ENCODE data around the gene MED10.

Gene MED10

DNA sequence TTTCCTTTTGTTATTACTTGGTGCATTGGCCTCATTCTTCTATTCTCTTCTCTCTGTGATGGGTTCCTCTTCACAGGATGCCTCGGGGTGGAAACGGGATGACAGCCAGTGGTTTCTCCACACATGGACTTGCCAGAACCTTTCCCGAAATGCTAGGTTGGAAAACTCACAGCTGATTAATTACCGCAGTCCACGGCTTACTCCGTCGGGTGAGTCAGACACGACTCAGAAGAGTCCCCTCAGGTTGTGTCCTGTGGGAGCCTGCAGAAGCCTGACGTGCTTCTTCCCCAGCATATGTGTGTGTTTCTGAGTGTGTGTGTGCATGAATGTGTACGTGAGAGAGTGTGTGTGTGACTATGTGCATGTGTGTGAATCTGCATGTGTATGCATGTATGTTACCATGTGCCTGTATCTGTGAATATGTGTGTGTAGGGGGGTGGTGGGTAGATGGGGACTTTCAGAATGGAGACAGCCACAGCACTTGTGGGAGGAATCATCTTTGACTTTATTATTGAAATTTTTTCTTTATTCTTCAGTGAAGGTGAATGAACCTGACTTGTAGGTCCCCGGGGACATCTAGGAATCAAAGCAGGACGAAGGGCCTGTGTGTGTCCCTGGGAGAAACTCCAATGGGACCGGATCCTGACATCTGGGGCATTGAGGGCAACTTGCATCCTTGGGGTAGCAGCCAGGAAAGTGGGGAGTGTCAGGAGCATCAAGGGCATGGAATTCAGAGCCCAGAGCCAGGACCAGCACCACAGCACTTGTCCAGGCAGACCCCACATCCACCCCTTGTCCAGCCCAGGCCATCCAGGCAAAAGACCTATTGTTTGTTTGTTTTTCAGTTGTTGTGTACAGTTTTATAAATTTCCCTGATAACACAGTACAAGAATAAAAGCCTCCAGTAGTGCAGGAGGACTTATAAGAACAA is 21.9 kb upstream of the MED10 start:
- no peak for DNase-seq (ENCODE audit: low read depth in 2 of 3, low spot score in 2 of 3)

- no peak for DNase-seq (ENCODE audit: low read depth in 2 of 3, low spot score in 2 of 3)
Observed at GRCh38 chr5:6398570-6399230, 20.4 kb upstream of the MED10 start.

- no peak for DNase-seq (ENCODE audit: low read depth in 2 of 3, low spot score in 2 of 3)
Observed at GRCh38 chr5:6397536-6398269, 19.4 kb upstream of the MED10 start.

GRCh38 chr5:6396836-6397535 is 18.6 kb upstream of the MED10 start:
- no peak for DNase-seq (ENCODE audit: low read depth in 2 of 3, low spot score in 2 of 3)

GRCh38 chr5:6396043-6396442 is 17.7 kb upstream of the MED10 start:
- DNase-seq (ENCODE audit: low read depth in 2 of 3, low spot score in 2 of 3): no peak

GRCh38 chr5:6395621-6396020 is 17.3 kb upstream of the MED10 start:
- no peak for DNase-seq (ENCODE audit: low read depth in 2 of 3, low spot score in 2 of 3)

GRCh38 chr5:6395102-6395445 is 16.7 kb upstream of the MED10 start:
- DNase-seq (ENCODE audit: low read depth in 2 of 3, low spot score in 2 of 3): no peak

DNA sequence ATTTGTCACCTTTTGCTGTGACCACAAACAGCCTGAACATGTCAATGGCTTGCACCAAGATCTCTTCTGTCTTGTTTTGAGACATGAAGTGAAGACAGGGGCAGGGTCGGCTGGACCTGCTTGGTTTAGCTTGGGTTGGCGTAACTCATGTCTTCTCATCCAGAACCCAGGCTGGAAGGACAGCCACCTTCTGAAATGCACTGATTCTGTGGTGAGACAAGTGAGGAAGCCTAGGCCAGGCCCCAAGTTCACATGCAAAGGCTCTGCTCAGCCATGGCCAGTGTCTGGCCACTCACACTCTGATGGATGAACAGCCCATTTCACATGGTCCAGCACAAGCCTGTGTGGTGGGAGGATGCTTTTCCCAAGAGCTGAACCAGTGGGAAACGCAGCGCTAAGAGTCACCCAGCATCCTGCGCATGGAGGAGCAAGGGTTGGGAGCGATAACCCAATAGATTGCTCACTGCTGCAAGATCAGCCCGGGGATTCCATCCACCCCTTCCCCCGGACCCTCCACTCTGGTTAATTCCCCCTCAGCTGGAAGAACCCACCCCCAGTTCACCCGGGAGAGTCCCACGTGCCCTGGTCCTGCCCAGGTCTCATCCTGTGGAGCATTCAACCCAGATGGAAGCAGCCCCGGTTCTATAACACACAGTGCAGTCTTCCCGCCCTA is 16.2 kb upstream of the MED10 start:
- DNase-seq (ENCODE audit: low read depth in 2 of 3, low spot score in 2 of 3): no peak

DNA sequence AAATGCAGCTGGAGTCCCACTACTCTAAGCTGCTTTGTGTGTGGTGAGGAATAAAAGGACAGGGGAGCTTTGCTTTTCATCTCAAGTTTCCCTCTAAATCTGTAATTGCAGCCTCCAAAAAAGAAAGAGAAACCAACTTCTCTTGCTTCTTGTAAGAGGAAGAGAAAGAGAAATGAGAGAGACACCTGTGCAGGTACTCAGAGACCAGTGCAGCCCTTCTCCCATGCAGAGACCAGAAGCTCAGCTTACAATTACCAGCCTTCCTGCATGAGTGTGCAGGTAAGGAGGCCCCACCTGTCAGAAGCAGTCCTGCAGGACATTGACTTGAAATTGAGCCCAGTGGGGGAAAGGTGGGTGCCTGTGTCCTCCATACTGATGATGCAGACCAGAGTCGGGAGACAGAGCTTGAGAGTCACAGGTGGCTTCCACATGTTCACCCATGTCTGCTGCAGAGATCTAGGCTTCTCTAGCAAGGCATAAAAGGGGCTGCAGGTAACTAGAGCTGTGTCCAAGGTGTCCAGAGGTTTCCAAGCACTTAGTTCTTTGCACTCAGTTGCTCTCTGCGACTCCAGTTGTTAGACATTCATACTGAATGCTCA is 15.3 kb upstream of the MED10 start:
- no peak for DNase-seq (ENCODE audit: low read depth in 2 of 3, low spot score in 2 of 3)

GRCh38 chr5:6392561-6392960 is 14.2 kb upstream of the MED10 start:
- DNase-seq (ENCODE audit: low read depth in 2 of 3, low spot score in 2 of 3): no peak

DNA sequence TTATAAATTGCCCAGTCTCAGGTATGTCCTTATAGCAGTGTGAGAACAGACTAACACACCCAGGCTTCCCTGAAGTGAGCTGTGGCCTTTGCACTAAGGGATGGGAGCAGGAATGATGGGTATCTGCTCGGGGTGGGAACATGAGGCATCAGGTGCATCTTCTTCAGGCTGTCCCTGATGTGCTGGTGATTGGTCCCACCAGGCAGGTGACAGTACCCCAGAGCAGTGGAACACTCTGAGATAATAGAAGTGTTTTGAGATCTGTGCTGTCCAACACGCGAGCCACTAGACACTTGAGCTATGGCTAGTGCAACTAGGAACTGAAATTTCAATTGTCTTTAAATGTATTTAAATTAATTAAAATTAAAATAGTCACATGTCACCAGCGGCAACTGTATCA is 12.8 kb upstream of the MED10 start:
- no peak for DNase-seq (ENCODE audit: low read depth in 2 of 3, low spot score in 2 of 3)

DNA sequence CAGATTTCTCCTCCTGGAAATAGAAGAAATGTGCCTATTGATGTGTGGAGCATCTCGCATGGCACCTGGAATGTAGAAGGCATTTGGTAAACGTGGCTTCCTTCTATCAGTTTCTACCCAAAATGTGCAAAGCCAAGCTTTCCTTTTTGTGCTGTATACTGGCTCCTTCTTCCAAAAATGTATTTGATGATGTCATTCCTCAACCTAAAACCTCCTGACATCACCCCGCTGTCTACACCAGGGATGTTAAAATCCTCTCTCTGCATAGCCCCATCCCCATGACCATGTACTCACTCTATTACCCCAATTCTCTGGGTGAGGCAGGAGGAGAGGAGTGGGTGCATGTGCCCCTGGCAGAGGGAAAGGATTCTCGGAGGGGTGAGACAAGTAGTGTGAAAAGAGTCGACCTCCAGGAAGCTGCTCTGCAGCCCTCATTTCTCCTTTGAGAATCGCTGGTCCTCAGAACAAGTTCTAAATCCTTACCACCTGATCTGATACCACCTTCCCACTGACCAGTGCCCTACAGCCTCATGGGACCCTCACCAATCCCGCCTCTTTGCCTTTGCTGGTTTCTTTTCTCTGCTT is 11.7 kb upstream of the MED10 start:
- no peak for DNase-seq (ENCODE audit: low read depth in 2 of 3, low spot score in 2 of 3)

DNA sequence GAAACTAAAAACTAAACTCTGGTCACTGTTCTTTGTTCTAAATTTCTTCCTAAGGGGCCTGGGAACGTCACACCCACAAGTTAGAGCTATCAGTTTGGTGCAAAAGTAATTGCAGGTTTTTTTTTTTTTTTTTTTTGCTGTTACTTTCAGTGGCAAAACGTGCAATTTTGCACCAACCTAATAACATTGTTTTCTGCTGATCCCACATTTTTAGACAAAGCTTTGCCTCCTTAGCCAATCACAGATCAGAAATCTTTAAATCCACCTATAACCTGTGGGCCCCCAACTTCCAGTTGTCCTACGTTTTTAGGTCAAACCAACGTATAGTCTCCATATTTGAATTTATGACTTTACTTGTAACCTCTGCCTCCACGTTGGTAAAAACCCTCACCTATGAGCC is 11.1 kb upstream of the MED10 start:
- DNase-seq (ENCODE audit: low read depth in 2 of 3, low spot score in 2 of 3): no peak

DNA sequence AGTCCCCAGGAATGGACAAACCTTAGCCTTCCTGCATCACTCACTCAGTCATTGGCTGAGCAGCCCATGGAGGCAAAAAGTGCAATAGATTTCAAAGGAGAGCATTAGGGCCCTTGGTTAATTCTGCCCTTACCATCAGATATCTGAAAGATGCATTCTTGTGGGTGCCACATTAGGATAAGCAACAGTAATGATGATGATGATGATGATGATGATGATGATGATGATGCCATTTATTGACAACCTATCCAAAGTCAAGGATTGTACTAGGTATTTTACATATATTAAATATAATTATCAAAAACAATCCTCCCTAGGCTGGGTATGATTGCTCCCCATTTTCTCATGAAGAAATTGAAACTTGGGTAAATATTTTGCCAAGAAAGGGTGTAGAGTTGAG is 9.6 kb upstream of the MED10 start:
- DNase-seq (ENCODE audit: low read depth in 2 of 3, low spot score in 2 of 3): no peak

- no peak for DNase-seq (ENCODE audit: low read depth in 2 of 3, low spot score in 2 of 3)
Observed at GRCh38 chr5:6386271-6386670, 7.9 kb upstream of the MED10 start.

GRCh38 chr5:6384856-6385255 is 6.5 kb upstream of the MED10 start:
- no peak for DNase-seq (ENCODE audit: low read depth in 2 of 3, low spot score in 2 of 3)

GRCh38 chr5:6383376-6383775 is 5.0 kb upstream of the MED10 start:
- no peak for DNase-seq (ENCODE audit: low read depth in 2 of 3, low spot score in 2 of 3)

DNA sequence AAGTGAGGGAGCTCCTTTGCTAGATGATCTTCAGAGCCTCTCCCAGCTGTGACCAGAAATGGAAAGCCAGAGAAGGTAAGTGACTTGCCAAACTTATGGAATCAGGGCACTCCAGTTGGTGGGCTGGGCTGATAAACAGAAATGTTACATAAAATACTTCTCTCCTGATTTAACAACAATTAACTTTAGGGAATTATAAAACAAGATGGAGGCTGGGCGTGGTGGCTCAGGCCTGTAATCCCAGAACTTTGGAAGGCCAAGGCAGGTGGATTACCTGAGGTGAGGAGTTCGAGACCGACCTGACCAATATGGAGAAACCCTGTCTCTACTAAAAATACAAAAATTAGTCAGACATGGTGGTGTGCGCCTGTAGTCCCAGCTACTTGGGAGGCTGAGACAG is 899 bp upstream of the MED10 start:
- DNase-seq (ENCODE audit: low read depth in 2 of 3, low spot score in 2 of 3): no peak

- DNase-seq (ENCODE audit: low read depth in 2 of 3, low spot score in 2 of 3): no peak
Observed at GRCh38 chr5:6378766-6379103, 388 bp upstream of the MED10 start.

- no peak for DNase-seq (ENCODE audit: low read depth in 2 of 3, low spot score in 2 of 3)
Observed at GRCh38 chr5:6377582-6377904, 804 bp downstream of the MED10 start.
